Progenitor cell of endocrine pancreas (in vitro differentiated cells): ENCODE results near the gene CDH4. TPM values are rescaled to one million over a fixed set of nuclear protein-coding genes. Genes with fewer than 3 reads are reported as not detected.
A peak's percentile ranks its signal among the peaks of the same experiment; 100 is the strongest.

ENCODE experiments used
- DNase-seq: peaks from one replicate; pipeline ENCODE4 v3.0.0; 2021; ENCODE audit warnings: low spot score; ENCODE audit not compliant: unreplicated experiment
- H3K27ac Mint-ChIP-seq: 2 replicates; pipeline ENCODE4 v1.8.0; 2021; ENCODE audit warnings: mild to moderate bottlenecking, moderate library complexity, mixed read lengths
- H3K27me3 Mint-ChIP-seq: 2 replicates; pipeline ENCODE4 v1.8.0; 2021; ENCODE audit warnings: mixed read lengths
- H3K36me3 Mint-ChIP-seq: 2 replicates; pipeline ENCODE4 v1.8.0; 2022; ENCODE audit warnings: mixed read lengths; ENCODE audit not compliant: insufficient read depth
- H3K4me1 Mint-ChIP-seq: 2 replicates; pipeline ENCODE4 v1.8.0; 2021; ENCODE audit warnings: low read depth, mixed read lengths
- H3K4me3 Mint-ChIP-seq: 2 replicates; pipeline ENCODE4 v1.8.0; 2021; ENCODE audit warnings: low read depth, mild to moderate bottlenecking, moderate library complexity, mixed read lengths
- H3K9me3 Mint-ChIP-seq: 2 replicates; pipeline ENCODE4 v1.8.0; 2021; ENCODE audit warnings: low read depth, mixed read lengths
- CTCF ChIP-seq: fragments of 200-600 bp; sonication (generic); IDR thresholded peaks from one replicate; pipeline ENCODE4 v1.5.0; 2021; ENCODE audit warnings: antibody characterized with exemption, mild to moderate bottlenecking; ENCODE audit not compliant: unreplicated experiment
- total RNA-seq: library from RNA; stranded (reverse); gene quantifications from 2 replicates; pipeline ENCODE4 v1.2.1, GENCODE V29; 2021

Gene CDH4
- total RNA-seq, 1 donor from 2014 or later = 0.43 TPM

GRCh38 chr20:61704661-61705060 lies 452.6 kb downstream of the CDH4 start:
- Mint-ChIP-seq H3K4me3 (no peak overlapping the region), H3K9me3 (no peaks in the 10 kb centered on the region), H3K36me3 (no peaks in the 10 kb centered on the region), H3K4me1 (no peaks in the 10 kb centered on the region), H3K27me3 (peaks cover 5% of the 10 kb centered on the region), H3K27ac (no peak overlapping the region)
- no peak for TF ChIP-seq CTCF
- no peak for DNase-seq

GRCh38 chr20:61705386-61706258 lies 453.6 kb downstream of the CDH4 start:
- peak overlapping the region; percentile 62 for H3K27ac Mint-ChIP-seq
- no peaks in the 10 kb centered on the region for H3K4me1 Mint-ChIP-seq
- no peak for TF ChIP-seq CTCF
- no peak overlapping the region for H3K4me3 Mint-ChIP-seq
- H3K36me3 Mint-ChIP-seq = no peaks in the 10 kb centered on the region
- no peaks in the 10 kb centered on the region for H3K9me3 Mint-ChIP-seq
- peaks cover 5% of the 10 kb centered on the region for H3K27me3 Mint-ChIP-seq
- DNase-seq = no peak

- peaks cover 9% of the 10 kb centered on the region for H3K27me3 Mint-ChIP-seq
- H3K9me3 Mint-ChIP-seq = no peaks in the 10 kb centered on the region
- no peaks in the 10 kb centered on the region for H3K4me1 Mint-ChIP-seq
- TF ChIP-seq CTCF = no peak
- H3K27ac Mint-ChIP-seq = no peak overlapping the region
- DNase-seq = no peak
- no peaks in the 10 kb centered on the region for H3K36me3 Mint-ChIP-seq
- no peak overlapping the region for H3K4me3 Mint-ChIP-seq
Measured at GRCh38 chr20:61706259-61706961, 454.3 kb downstream of the CDH4 start.

- Mint-ChIP-seq H3K27me3 (peaks cover 7% of the 10 kb centered on the region), H3K9me3 (no peaks in the 10 kb centered on the region), H3K4me3 (no peak overlapping the region), H3K36me3 (no peaks in the 10 kb centered on the region), H3K4me1 (no peaks in the 10 kb centered on the region), H3K27ac (no peak overlapping the region)
- DNase-seq = no peak
- no peak for TF ChIP-seq CTCF
Measured at GRCh38 chr20:61708891-61709290, 456.8 kb downstream of the CDH4 start.

- H3K27ac Mint-ChIP-seq = no peak overlapping the region
- H3K4me1 Mint-ChIP-seq = no peaks in the 10 kb centered on the region
- TF ChIP-seq CTCF = no peak
- H3K4me3 Mint-ChIP-seq = no peak overlapping the region
- DNase-seq = no peak
- H3K27me3 Mint-ChIP-seq = peaks cover 11% of the 10 kb centered on the region
- no peaks in the 10 kb centered on the region for H3K9me3 Mint-ChIP-seq
- H3K36me3 Mint-ChIP-seq = no peaks in the 10 kb centered on the region
Measured at GRCh38 chr20:61710108-61710507, 458.0 kb downstream of the CDH4 start.
